Activated CD8-positive, alpha-beta memory T cell treated with anti-CD3 and anti-CD28 coated beads, Interleukin-2, amount 10 ng/mL, durations not matched to agents 7 days and 5 days (primary cell): ENCODE measurements around the gene CCR1. TPM values are rescaled to one million over a fixed set of nuclear protein-coding genes. Genes with fewer than 3 reads are reported as not detected.
"Not testable (repeated sequence)": the region's sequence is repeated elsewhere in the genome, so short reads cannot be mapped to it uniquely, and the experiment has no call there.

Experiments
- ATAC-seq: fragments of 150-1000 bp; cut with Tn5 transposase; one replicate; pipeline ENCODE4 v1.10.0; 2021; ENCODE audit warnings: moderate library complexity
- CTCF ChIA-PET: fragments of 350-600 bp; sonication (Branson Sonifier 250); formaldehyde crosslinking; loops from one replicate; lab custom pipeline; 2021; ENCODE audit warnings: antibody characterized with exemption; lab: Charles Lee
- DNase-seq: peaks from one replicate; pipeline ENCODE4 v3.0.0-alpha.2; 2020
- H3K27ac Mint-ChIP-seq: one replicate; pipeline ENCODE4 v1.8.0; 2021; ENCODE audit warnings: mild to moderate bottlenecking, mixed read lengths
- H3K27me3 Mint-ChIP-seq: one replicate; pipeline ENCODE4 v1.8.0; 2021; ENCODE audit warnings: mixed read lengths
- H3K36me3 Mint-ChIP-seq: one replicate; pipeline ENCODE4 v1.8.0; 2021; ENCODE audit warnings: mild to moderate bottlenecking, mixed read lengths
- H3K4me1 Mint-ChIP-seq: one replicate; pipeline ENCODE4 v1.8.0; 2021; ENCODE audit warnings: mixed read lengths
- H3K4me3 Mint-ChIP-seq: one replicate; pipeline ENCODE4 v1.8.0; 2021; ENCODE audit warnings: mild to moderate bottlenecking, moderate library complexity, mixed read lengths
- H3K9me3 Mint-ChIP-seq: one replicate; pipeline ENCODE4 v1.8.0; 2022; ENCODE audit warnings: low read depth, mixed read lengths
- total RNA-seq, 2 experiments: library from RNA; stranded (reverse); gene quantifications; one replicate each; pipeline ENCODE4 v1.2.3, GENCODE V29; 2021

Gene CCR1
- total RNA-seq, 2 experiments from 2014 or later = 35.3 to 55.6 TPM

GRCh38 chr3:46207514-46207913, 599 bp downstream of the CCR1 start:
- ATAC-seq, H3K9me3 Mint-ChIP-seq, DNase-seq, H3K27me3 Mint-ChIP-seq: not testable (repeated sequence)
- Mint-ChIP-seq H3K4me1 (peaks cover 72% of the 10 kb centered on the region), H3K36me3 (peaks cover 55% of the 10 kb centered on the region), H3K4me3 (peak overlapping the region; percentile 79), H3K27ac (peak overlapping the region; percentile 90)
- CTCF ChIA-PET = interaction anchor here (0.7 to 7.8 kb wide), 31 partner anchors 10 to 531 kb away, joined by 3 to 132 read pairs (median 6); partner anchors contain the start of genes CCR5 and CXCR6

DNA sequence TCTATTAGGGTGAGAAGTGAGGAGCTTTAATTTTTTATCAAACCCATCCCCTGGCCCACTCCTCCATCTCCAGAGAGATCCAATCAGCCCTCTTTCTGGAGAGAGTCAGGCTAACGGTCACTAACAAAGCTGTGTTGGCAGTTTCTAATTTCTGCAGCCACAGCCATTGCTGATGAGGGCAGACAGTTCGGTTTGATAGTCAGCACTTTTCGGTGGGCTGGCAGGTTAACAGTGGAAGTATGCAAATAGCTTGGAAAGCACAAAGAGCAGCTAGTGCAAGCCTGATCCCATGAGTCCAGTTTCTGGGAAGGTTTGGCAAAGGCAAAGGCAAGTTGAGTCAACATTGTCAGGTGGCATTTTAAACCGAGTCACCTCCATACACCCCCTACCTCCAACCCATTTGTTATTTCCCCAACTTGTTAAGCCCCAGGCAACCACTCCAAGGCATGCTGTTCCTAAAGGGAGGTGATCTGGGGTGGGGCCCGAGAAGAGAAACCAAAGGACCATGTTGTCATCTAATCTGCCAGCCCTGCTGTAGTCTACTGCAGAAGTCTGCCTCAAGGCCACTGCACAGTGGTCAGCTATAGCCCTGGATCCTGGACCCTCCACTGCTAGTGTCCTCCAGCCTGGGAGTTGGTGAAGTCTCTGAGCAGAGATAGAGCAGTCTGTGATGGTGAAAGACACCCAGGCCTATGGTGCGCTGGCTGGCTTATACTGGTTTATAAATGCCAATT, 1.7 kb downstream of the CCR1 start:
- DNase-seq (no peak), ATAC-seq (no peak)
- H3K4me3 Mint-ChIP-seq = peak overlapping the region; percentile 79
- CTCF ChIA-PET = interaction anchor here (0.6 to 7.8 kb wide), 15 partner anchors 8 to 282 kb away, joined by 3 to 132 read pairs (median 8); partner anchors contain the start of gene CCR5
- H3K27ac Mint-ChIP-seq = peak overlapping the region; percentile 90
- H3K27me3 Mint-ChIP-seq = no peaks in the 10 kb centered on the region
- peaks cover 65% of the 10 kb centered on the region for H3K36me3 Mint-ChIP-seq
- peaks cover 81% of the 10 kb centered on the region for H3K4me1 Mint-ChIP-seq
- peaks cover 2% of the 10 kb centered on the region for H3K9me3 Mint-ChIP-seq

GRCh38 chr3:46205286-46205960, 2.7 kb downstream of the CCR1 start:
- Mint-ChIP-seq H3K27me3 (no peaks in the 10 kb centered on the region), H3K27ac (peak overlapping the region; percentile 90), H3K36me3 (peaks cover 71% of the 10 kb centered on the region), H3K4me1 (peaks cover 82% of the 10 kb centered on the region), H3K4me3 (peak overlapping the region; percentile 79), H3K9me3 (peaks cover 2% of the 10 kb centered on the region)
- no peak for DNase-seq
- ATAC-seq = no peak
- CTCF ChIA-PET = interaction anchor here (0.6 to 7.8 kb wide), 7 partner anchors 13 to 281 kb away, joined by 3 to 132 read pairs (median 52); partner anchors contain the start of gene CCR5

- Mint-ChIP-seq H3K27ac (no peak overlapping the region), H3K9me3 (peaks cover 2% of the 10 kb centered on the region), H3K27me3 (no peaks in the 10 kb centered on the region), H3K4me1 (peaks cover 64% of the 10 kb centered on the region), H3K4me3 (no peak overlapping the region), H3K36me3 (peaks cover 84% of the 10 kb centered on the region)
- no peak for DNase-seq
- no peak for ATAC-seq
- CTCF ChIA-PET = interaction anchor here (1.3 kb wide), 1 partner anchor 15 kb away, joined by 4 read pairs; no protein-coding TSS in a partner anchor
Measured at GRCh38 chr3:46203681-46204080, 4.4 kb downstream of the CCR1 start.

DNA sequence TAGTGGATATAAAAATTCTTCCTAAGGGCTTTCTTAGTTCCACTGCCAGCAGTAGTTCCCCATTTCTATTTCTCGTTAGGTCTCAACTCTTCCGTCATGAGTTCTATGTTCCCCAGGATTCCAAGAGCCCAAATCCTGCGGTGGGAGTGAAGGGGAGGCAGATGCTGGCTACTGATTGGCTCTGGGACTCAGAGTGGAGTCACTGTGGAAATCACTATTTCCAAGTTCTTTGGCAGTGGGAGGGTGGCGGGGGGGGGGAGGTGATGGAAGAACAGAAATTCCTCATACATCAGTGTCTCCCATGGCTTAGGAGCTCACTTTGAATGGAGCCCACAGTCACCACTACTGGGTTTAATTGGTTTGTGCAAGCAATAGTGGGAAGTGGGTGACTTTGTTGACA, 5.6 kb downstream of the CCR1 start:
- H3K4me1 Mint-ChIP-seq = peaks cover 54% of the 10 kb centered on the region
- no peak overlapping the region for H3K27ac Mint-ChIP-seq
- H3K36me3 Mint-ChIP-seq = peaks cover 85% of the 10 kb centered on the region
- no peaks in the 10 kb centered on the region for H3K27me3 Mint-ChIP-seq
- no peak overlapping the region for H3K4me3 Mint-ChIP-seq
- CTCF ChIA-PET = interaction anchor here (1.3 kb wide), 1 partner anchor 13 kb away, joined by 4 read pairs; no protein-coding TSS in a partner anchor
- DNase-seq = no peak
- ATAC-seq = no peak
- H3K9me3 Mint-ChIP-seq = peaks cover 2% of the 10 kb centered on the region

DNA sequence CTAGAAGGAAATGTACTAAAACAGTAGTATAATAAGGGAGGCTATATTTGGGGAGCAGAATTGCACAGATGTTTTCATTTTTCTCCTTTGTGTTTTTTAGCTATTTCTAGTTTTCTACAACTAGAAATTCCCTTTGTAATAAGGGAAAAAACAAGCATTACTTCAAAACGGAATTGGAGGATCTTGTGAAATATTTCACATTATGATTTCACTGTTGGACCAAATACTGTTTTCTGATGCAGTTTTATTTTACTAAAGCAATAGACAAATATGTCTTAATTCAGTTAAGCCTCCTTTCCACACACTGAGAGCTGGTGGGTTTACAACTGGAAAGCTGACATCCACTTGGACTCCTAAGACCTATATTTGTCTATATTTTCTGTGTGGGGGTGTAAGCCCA, 7.3 kb downstream of the CCR1 start:
- peaks cover 4% of the 10 kb centered on the region for H3K9me3 Mint-ChIP-seq
- peaks cover 77% of the 10 kb centered on the region for H3K36me3 Mint-ChIP-seq
- H3K4me3 Mint-ChIP-seq = no peak overlapping the region
- H3K27me3 Mint-ChIP-seq = no peaks in the 10 kb centered on the region
- CTCF ChIA-PET = interaction anchor here (0.8 to 1.9 kb wide), 4 partner anchors 14 to 168 kb away, joined by 3 to 9 read pairs (median 4); no protein-coding TSS in a partner anchor
- no peak for ATAC-seq
- peaks cover 39% of the 10 kb centered on the region for H3K4me1 Mint-ChIP-seq
- H3K27ac Mint-ChIP-seq = no peak overlapping the region
- DNase-seq = no peak

- no peak for ATAC-seq
- no peak overlapping the region for H3K4me3 Mint-ChIP-seq
- CTCF ChIA-PET = interaction anchor here (0.9 to 1.9 kb wide), 2 partner anchors 14 to 121 kb away, joined by 3 to 9 read pairs; no protein-coding TSS in a partner anchor
Measured at GRCh38 chr3:46200211-46200610, 7.9 kb downstream of the CCR1 start.

GRCh38 chr3:46196261-46196957, 11.7 kb downstream of the CCR1 start:
- no peak overlapping the region for H3K27ac Mint-ChIP-seq
- peaks cover 26% of the 10 kb centered on the region for H3K9me3 Mint-ChIP-seq

More at GRCh38 chr3:46200211-46200610, 7.9 kb downstream of the CCR1 start:
- Mint-ChIP-seq H3K27me3 (no peaks in the 10 kb centered on the region), H3K27ac (no peak overlapping the region), H3K36me3 (peaks cover 74% of the 10 kb centered on the region), H3K9me3 (peaks cover 8% of the 10 kb centered on the region), H3K4me1 (peaks cover 34% of the 10 kb centered on the region)
- no peak for DNase-seq

GRCh38 chr3:46194868-46195553, 13.1 kb downstream of the CCR1 start:
- no peaks in the 10 kb centered on the region for H3K4me1 Mint-ChIP-seq
- H3K9me3 Mint-ChIP-seq = peaks cover 26% of the 10 kb centered on the region
- H3K36me3 Mint-ChIP-seq = peaks cover 51% of the 10 kb centered on the region
- DNase-seq (no peak), ATAC-seq (no peak)
- peaks cover 11% of the 10 kb centered on the region for H3K27me3 Mint-ChIP-seq
- CTCF ChIA-PET = no interaction called here
- no peak overlapping the region for H3K4me3 Mint-ChIP-seq
- no peak overlapping the region for H3K27ac Mint-ChIP-seq

More at GRCh38 chr3:46196261-46196957, 11.7 kb downstream of the CCR1 start:
- Mint-ChIP-seq H3K27me3 (peaks cover 5% of the 10 kb centered on the region), H3K4me1 (peaks cover 4% of the 10 kb centered on the region), H3K4me3 (no peak overlapping the region), H3K36me3 (peaks cover 58% of the 10 kb centered on the region)
- no peak for DNase-seq
- CTCF ChIA-PET = interaction anchor here (0.8 to 3.3 kb wide), 4 partner anchors 11 to 344 kb away, joined by 3 to 25 read pairs (median 4); partner anchors contain the start of gene CCR1
- ATAC-seq = no peak

DNA sequence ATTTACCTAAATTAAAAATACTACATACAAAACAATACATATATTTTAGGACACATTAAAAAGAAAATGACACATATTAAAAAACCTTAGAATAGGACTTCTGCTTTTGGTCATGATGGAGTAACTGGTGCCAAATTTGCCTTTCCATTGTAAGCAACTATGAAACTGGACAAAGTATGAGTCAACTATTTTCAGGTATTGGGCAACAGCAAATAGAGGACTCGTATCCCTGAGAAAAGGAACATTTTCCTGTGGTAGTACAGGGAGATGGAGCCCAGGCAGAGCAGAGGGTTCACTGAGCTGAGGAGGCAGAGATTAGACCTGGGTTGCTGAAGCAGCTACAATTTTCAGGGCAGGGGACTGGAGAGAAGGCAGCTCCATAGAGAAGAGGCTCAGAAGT, 14.7 kb downstream of the CCR1 start:
- Mint-ChIP-seq H3K27ac (no peak overlapping the region), H3K27me3 (peaks cover 11% of the 10 kb centered on the region), H3K36me3 (peaks cover 38% of the 10 kb centered on the region), H3K4me1 (no peaks in the 10 kb centered on the region), H3K9me3 (peaks cover 26% of the 10 kb centered on the region), H3K4me3 (no peak overlapping the region)
- CTCF ChIA-PET = interaction anchor here (1.0 to 2.7 kb wide), 2 partner anchors 15 to 176 kb away, joined by 3 to 9 read pairs; partner anchors contain the start of gene CCR1
- ATAC-seq (no peak), DNase-seq (no peak)

- Mint-ChIP-seq H3K9me3 (peaks cover 26% of the 10 kb centered on the region), H3K4me1 (peaks cover 4% of the 10 kb centered on the region), H3K27ac (no peak overlapping the region), H3K27me3 (peaks cover 11% of the 10 kb centered on the region), H3K4me3 (no peak overlapping the region), H3K36me3 (peaks cover 34% of the 10 kb centered on the region)
- ATAC-seq = no peak
- CTCF ChIA-PET = interaction anchor here (1.0 to 2.7 kb wide), 3 partner anchors 13 to 177 kb away, joined by 3 to 9 read pairs (median 7); partner anchors contain the start of gene CCR1
- DNase-seq = no peak
Measured at GRCh38 chr3:46192939-46193338, 15.2 kb downstream of the CCR1 start.

- Mint-ChIP-seq H3K4me3 (no peak overlapping the region), H3K9me3 (peaks cover 23% of the 10 kb centered on the region), H3K27me3 (peaks cover 11% of the 10 kb centered on the region), H3K27ac (no peak overlapping the region), H3K4me1 (peaks cover 16% of the 10 kb centered on the region), H3K36me3 (peaks cover 29% of the 10 kb centered on the region)
- ATAC-seq (no peak), DNase-seq (no peak)
- CTCF ChIA-PET = interaction anchor here (1.0 to 2.7 kb wide), 3 partner anchors 14 to 23 kb away, joined by 3 to 9 read pairs (median 7); partner anchors contain the start of gene CCR1
Measured at GRCh38 chr3:46191730-46192129, 16.4 kb downstream of the CCR1 start.
